Pulmonary artery endothelial cell (primary cell): ENCODE results near the gene SERPINB6. TPM values are rescaled to one million over a fixed set of nuclear protein-coding genes. Genes with fewer than 3 reads are reported as not detected.
A peak's percentile ranks its signal among the peaks of the same experiment; 100 is the strongest.
"Not testable (repeated sequence)": the region's sequence is repeated elsewhere in the genome, so short reads cannot be mapped to it uniquely, and the experiment has no call there.

Experiments used
- DNase-seq: peaks from one replicate; pipeline ENCODE4 v3.0.0-alpha.2; 2011; ENCODE audit warnings: low read depth, low spot score
- total RNA-seq: library from RNA; depleted of rRNA; stranded (reverse); fragments of >200 nt; gene quantifications from 2 replicates; pipeline ENCODE4 v1.2.3, GENCODE V29; 2014

Gene SERPINB6
- total RNA-seq, 1 donor from 2014 or later = 122 TPM

DNA sequence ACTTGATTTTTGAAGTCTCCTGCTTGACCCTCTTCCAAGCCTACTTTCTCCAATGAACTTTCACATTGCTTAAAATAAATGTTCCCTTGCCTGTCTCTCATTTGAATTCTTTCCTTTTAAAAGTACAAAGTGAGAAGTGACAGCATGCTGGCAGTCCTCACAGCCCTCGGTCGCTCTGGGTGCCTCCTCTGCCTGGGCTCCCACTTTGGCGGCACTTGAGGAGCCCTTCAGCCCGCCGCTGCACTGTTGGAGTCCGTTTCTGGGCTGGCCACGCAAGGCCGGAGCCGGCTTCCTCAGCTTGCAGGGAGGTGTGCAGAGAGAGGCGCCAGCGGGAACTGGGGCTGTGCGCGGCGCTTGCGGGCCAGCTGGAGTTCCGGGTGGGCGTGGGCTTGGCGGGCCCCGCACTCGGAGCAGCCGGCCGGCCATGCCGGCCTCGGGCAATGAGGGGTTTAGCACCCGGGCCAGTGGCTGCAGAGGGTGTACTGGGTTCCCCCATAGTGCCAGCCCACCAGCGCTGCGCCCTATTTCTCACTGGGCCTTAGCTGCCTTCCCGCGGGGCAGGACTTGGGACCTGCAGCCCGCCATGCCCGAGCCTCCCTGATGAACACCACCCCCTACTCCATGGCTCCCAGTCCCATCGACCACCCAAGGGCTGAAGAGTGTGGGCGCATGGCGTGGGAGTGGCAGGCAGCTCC lies 31.9 kb downstream of the SERPINB6 start:
- no peak for DNase-seq

DNA sequence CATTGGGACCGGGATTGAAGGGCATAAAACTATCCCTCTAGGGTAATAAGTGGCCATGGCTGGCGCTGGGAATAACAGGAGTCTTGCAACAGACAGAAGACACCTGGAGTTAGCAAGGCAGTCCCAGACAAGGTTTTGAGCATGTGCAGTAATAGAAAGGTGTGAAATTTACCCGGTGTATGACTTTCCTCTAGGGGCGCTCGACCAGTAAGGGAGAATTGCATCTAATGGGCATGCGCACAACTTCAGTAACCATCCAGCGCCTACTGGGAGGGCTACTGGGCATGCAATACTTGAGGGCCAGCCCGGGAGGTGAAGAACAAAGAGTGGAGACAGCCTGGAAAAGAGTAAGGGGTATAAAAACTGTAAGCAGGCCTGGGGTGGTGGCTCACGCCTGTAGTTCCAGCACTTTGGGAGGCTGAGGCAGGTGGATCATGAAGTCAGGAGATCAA lies 32.7 kb downstream of the SERPINB6 start:
- no peak for DNase-seq

DNA sequence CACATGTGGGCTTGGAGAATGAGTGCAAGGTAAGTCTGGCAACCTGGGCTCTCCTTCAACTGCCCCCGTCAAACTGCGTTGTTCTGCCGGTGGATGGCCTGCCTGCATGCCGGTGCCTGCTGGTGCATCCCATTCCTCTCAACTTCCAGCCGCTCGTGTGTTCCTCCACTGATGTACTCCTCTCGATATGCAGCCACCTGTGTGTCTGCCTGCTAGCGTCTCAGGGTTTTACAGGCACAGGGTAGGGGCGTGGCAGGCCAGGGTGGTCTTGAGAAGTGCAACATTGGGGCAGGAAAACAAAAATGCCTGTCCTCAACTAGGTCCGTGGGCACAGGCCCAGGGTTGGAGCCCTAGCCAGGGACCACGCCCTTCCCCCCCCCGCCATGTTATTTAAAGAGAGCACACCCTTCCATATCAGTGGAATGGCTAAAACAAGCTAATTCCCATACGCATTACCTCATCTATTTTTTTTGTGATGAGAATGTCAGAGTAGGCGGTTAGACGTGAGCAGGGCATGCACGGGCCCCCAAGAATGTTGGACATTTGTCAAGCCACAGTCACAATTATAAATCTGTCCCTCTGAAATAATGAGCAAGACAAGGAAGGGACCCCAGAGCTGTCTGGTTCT lies 33.2 kb downstream of the SERPINB6 start:
- no peak for DNase-seq

GRCh38 chr6:2937627-2938003 lies 33.8 kb downstream of the SERPINB6 start:
- no peak for DNase-seq

GRCh38 chr6:2935566-2936291 lies 35.6 kb downstream of the SERPINB6 start:
- no peak for DNase-seq

DNA sequence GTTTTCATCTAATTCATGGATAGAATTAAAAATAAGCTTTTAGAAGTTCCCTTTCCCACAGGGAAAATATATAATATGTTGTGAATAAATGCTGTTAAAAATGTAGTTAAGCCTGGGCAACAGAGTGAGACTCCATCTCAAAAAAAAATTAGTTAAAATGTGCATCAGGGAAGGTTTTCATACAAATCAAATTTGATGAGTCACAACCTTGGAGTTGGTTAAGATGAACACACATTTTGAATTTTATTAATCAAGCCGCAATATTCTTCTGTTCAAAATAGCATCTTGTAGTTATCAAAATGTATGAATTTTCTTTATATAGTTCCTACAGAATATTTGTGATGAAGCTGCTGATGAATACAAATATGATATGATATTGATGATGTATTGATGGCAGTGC lies 37.3 kb downstream of the SERPINB6 start:
- no peak for DNase-seq

DNA sequence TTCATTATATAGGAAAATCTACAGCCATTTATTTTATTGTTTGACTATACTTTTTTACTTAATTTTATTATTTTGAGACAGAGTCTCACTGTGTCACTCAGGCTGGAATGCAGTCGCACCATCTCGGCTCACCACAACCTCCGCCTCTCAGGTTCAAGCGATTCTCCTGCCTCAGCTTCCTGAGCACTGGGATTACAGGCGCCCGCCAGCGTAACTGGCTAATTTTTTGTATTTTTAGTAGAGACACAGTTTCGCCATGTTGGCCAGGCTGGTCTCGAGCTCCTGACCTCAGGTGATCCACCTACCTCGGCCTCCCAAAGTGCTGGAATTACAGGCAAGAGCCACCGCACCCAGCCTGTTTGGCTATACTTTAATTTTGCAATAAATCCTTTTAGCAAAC lies 38.5 kb downstream of the SERPINB6 start:
- DNase-seq = not testable (repeated sequence)

- DNase-seq = peak; percentile 45
Observed at GRCh38 chr6:2931970-2932748, 39.2 kb downstream of the SERPINB6 start.

DNA sequence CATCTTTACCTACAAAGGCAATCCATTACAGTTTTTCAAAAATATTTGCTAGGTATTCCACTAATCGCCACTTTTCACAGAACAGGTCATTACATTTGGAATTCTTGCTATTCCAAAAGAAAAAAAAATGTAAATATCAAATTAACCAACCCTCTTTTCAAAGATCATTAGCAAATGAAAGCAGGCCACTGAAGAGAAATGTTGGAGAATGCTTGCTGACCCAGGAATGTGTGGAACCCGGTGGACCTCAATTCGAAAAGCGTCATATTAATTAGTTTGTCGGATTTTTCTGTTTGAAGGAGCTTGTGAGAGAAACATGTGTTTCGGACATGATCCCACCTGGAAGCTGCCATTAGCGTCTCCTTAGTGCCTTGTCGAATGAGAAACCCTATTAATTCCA lies 40.3 kb downstream of the SERPINB6 start:
- no peak for DNase-seq

DNA sequence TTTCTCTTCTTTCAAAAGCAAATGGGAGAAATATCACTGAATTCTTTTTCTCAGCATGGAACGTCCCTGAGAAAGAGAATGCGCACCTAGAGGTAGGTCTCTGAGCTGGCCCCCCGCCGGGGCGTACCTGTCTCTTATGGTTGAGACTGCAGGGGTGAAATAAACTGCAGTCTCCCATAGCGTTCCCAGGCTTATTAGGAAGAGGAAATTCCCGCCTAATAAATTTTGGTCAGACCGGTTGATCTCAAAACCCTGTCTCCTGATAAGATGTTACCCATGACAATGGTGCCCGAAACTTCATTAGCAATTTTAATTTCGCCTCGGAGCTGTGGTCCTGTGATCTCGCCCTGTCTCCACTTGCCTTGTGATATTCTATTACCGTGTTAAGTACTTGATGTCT lies 43.4 kb downstream of the SERPINB6 start:
- not testable (repeated sequence) for DNase-seq

DNA sequence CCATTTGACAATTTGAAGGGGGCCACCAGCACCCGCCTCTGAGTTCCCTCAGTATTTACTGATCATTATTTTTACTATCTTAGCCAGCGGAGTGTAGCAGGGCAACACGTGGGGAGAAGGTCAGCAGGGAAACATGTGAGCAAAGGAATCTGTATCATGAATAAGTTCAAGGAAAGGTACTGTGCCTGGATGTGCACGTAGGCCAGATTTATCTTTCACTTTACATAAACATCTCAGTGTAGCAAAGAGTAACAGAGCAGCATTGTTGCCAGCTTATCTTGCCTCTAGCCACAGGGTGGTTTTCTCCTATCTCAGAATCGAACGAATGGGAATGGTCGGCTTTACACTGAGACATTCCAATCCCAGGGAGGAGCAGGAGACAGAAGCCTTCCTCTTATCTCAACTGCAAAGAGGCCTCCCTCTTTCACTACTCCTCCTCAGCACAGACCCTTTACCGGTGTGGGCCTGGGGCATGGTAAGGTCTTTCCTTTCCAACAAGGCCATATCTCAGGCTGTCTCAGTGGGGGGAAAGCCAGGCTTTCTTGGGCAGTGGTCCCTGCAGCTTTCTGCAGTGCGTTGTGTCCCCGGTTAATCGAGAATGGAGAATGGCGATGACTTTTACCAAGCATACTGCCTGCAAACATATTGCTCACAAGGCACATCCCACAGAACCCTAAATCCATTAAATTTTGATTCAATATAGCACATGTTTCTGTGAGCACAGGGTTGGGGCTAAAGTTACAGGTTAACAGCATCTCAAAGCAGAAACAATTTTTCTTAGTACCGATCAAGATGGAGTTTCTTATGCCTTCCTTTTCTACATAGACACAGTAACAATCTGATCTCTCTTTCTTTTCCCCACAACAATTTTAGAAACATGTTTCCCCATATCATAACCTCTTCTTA lies 45.3 kb downstream of the SERPINB6 start:
- not testable (repeated sequence) for DNase-seq

DNA sequence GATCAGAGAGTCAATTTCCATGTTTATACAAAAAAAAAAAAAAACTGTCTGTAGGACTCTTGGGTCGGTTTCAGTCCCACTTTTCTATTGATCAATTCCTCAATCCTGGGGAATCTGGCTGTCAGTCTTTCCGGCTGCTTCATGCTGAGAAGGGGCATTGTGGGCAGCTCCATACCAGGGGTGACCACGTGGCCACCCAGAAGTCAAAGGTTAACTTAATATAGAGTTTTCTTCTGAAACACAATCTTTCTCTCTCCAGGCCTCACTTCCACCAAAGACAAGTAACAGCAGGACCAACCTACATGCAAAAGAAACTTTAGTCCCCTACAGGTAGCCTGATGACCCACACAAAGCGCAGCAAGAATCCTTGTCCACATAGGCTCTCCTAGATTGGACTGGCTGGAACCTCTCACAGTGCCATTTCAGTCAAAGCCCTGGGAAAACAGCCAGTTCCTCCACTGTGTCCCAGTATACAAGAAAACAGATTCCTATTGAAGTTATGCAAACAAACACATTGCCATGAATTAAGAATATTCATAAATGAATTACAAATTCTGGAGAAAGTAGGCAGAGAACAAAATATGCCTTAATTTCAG lies 49.7 kb downstream of the SERPINB6 start:
- DNase-seq = no peak

DNA sequence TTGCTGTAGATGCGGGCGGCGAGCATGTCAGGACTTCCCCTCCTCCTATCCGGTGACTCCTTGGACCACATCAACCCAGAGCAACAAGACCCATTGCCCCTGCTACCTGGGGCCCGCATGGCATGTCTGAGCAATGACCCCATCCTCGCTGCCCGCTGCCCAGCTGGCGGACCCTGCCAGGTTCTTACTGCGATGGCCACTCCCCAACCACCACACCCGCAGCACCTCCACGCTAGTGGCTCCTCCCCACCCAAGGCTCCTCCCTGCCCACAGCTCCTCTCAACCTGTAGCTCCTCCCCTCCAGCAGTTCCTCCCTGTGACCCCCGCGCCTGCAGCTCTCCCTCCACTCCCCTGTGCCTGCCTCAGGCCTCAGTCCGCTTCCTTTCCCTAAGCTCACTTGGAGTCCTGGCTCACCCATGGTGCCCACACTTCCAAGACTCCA lies 50.7 kb downstream of the SERPINB6 start:
- no peak for DNase-seq

GRCh38 chr6:2919886-2920285 lies 51.5 kb downstream of the SERPINB6 start:
- DNase-seq = no peak

GRCh38 chr6:2919401-2919800 lies 52.0 kb downstream of the SERPINB6 start:
- no peak for DNase-seq

DNA sequence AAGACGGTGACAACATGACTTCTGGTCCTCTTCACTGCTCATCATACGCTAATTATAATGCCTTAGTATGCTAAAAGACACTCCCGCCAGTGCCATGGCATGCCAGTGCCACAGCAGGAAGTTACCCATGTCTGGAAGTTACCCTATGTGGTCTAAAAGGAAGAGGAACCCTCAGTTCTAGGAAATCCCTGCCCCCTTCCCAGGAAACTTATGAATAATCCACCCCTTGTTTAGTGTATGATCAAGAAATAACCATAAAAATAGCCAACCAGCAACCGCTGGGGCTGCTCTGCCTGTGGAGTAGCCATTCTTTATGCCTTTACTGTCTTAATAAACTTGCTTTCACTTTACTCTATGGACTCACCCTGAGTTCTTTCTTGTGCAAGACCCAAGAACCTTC lies 52.4 kb downstream of the SERPINB6 start:
- no peak for DNase-seq

DNA sequence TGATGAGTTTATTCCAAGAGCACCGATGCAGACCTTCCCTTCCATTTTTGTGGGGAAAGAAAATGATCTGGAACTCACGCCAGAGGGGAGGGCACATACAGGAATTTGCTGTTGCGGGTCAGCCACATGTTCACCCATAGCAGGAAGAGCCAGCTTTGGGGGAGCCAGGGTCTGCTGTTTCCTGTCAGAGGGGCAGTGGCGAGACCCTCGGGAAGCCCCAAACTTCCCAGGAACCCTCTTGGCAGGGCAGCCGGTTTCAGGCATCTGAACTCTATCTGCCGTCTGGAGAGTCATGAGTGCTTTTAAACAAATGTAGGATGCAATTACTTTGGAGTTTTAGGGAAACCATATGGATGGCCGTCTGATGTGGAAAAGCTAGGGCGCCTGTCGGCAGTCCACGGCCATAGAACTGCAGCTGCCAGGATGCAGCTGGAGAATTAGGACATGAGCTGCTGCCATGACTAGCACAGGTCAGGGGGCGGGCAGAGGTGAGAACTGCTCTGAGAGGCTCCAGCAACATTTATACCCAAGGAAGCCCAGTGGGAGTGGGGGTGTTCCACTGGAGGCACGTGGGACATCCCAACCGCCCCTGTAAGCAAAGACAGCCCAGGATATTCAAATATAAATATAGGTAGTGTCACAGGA lies 53.4 kb downstream of the SERPINB6 start:
- no peak for DNase-seq

GRCh38 chr6:2917065-2917464 lies 54.3 kb downstream of the SERPINB6 start:
- no peak for DNase-seq

- no peak for DNase-seq
Observed at GRCh38 chr6:2916158-2916925, 55.0 kb downstream of the SERPINB6 start.
